Inflammatory macrophage treated with lipopolysaccharide for 1 hour (primary cell): Measurements from ENCODE around the gene BABAM2.
"Not testable (repeated sequence)": the region's sequence is repeated elsewhere in the genome, so short reads cannot be mapped to it uniquely, and the experiment has no call there.

Experiments used
- DNase-seq, 2 donors: peaks; one replicate each; pipeline ENCODE4 v3.0.0-alpha.2; 2020 to 2022

The BABAM2 gene

GRCh38 chr2:27890146-27890923 lies at the start of gene BABAM2, which contains the start of gene RBKS:
Gene BABAM2 (plus strand): TSS chr2:27890729. CDS start chr2:27894557, 3,828 bp downstream.
Gene RBKS (minus strand): TSS chr2:27890387. CDS start chr2:27890345, 42 bp downstream.
- peak; percentile 81 to 87 for DNase-seq

GRCh38 chr2:27842894-27843293 lies 47.6 kb upstream of the BABAM2 start:
- no peak for DNase-seq

- DNase-seq = no peak
These were observed 46.5 kb upstream of the BABAM2 start for GRCh38 chr2:27843992-27844391.

DNA sequence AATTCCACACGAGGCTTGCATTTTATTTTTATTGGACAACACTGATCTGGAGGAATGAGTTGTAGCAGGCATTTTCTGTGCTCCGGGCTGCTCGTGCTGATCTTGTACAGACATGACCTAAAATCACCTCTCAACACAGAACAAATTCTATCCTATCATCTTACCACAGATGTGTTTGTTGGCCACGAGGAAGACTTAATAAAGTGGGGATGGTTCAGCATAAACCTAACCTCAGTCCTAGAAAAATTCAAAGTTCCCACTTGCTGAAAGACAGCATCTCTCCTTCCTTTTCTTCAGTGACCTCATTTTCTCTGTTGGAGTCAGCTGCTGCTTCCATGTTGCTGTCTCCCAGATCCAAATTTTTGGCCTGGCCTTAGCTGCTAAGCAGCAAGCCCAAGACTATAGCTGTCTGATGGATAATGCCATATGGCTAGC lies 45.7 kb upstream of the BABAM2 start:
- no peak for DNase-seq

- no peak for DNase-seq
These were observed 43.2 kb upstream of the BABAM2 start for GRCh38 chr2:27847333-27847732.

GRCh38 chr2:27849558-27850205 lies 40.8 kb upstream of the BABAM2 start:
- no peak for DNase-seq

DNA sequence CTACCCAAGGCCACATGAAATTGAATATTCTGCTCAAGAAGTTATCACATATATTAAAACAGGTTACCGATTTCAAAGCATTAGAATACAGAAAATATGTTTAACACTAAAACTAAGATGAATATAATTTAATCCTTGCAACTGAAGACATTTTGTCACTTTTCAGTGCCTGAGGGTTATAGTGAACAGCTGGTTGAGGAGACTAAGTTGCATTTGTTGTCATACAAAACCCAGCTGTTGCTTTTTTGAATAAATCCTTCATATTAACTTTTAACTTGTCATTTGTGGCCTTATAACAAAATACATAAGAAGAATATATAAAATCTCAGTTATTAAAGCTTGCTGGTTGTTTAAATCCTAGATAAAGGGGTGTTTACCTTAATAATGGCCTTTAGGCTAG lies 37.8 kb upstream of the BABAM2 start:
- DNase-seq = no peak

GRCh38 chr2:27854229-27854862 lies 36.2 kb upstream of the BABAM2 start:
- DNase-seq = peak; percentile 67 to 76

GRCh38 chr2:27855476-27855875 lies 35.1 kb upstream of the BABAM2 start:
- no peak for DNase-seq

DNA sequence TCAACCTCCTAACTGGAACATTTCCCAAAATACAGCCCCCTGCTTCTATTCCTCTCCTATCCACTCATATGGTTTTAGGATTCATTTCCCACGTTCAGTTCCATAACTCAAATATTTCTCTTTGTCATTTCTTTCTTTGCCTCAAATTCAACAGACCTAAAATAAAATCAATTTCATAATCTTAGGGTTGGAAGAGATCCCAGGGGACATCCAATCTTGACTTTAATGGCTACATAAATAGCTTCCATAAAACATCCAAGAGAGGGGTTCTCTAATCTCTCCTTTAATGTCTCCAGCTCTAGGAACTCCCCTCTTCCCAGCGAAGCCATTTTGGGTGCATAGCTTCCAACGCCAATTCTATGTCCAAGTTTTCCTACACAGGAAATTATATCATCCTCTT lies 34.1 kb upstream of the BABAM2 start:
- DNase-seq = no peak

GRCh38 chr2:27856956-27857355 lies 33.6 kb upstream of the BABAM2 start:
- no peak for DNase-seq

DNA sequence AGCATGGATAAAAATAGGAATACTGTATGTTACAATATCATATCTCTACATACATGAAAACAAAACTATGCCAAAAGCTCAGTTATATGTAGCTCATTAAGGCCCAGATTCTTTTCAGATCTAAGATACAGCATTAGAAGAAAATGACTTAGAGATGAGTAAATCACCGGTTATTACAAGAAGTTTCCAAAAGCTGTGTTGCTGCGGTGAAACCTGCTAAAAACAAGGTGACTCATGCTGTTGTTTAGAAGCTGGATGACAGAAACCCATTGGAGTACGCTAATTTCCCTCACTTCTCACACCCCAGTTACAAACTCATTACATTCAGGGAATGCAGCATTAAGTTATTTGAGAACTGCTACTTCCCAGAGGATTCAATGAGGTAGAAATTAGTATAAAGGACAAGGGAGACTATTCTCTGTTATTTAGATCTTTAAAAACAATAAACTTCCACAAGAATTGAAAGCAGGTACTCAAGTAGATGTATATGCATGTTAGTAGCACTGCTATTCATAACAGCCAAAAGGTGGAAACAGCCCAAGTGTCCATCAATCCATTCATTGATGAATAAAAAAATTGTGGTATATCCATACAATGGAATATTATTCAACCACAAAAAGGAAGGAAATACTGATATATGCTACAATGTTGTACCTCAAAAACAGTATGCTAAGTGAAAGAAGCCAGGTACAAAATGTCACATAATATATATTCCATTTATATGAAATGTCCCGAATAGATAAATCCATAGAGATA lies 32.9 kb upstream of the BABAM2 start:
- no peak for DNase-seq

DNA sequence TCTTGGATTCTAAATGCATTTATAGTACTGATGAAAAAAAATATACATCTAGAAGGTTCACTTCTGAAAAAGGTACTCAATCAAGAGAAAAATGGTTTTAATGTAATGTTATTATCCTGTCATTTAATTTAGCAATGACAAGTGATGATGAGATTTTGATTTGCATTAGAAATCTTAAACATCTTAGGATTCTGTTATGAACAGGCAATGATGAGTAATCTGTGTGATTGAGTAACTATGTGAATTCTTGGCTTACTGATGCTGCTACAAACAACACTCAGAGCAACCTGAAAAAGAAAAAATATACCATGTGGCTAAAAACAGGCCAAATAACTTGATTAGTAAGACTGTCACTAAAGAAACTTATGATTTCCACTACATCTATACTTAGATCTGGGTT lies 30.4 kb upstream of the BABAM2 start:
- DNase-seq = peak; percentile 80 to 85

DNA sequence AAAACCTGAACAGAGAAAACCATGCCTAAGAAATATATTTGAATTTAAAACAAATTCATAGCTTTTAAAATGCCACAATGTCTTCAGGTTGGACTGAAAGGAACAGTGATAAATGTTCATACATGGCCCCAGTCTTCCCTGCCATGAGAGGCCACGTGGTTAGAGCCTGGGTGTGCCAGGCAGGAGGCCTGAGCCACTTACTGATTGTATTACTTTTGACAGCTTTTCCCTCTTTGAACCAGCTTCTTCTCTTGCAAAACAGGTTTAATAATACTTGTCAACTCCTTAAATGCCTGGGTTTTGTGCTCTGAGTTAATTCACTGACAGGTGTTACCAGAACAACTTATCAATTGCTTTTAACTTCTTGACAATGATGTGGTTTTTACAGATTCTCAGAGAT lies 27.4 kb upstream of the BABAM2 start:
- no peak for DNase-seq

DNA sequence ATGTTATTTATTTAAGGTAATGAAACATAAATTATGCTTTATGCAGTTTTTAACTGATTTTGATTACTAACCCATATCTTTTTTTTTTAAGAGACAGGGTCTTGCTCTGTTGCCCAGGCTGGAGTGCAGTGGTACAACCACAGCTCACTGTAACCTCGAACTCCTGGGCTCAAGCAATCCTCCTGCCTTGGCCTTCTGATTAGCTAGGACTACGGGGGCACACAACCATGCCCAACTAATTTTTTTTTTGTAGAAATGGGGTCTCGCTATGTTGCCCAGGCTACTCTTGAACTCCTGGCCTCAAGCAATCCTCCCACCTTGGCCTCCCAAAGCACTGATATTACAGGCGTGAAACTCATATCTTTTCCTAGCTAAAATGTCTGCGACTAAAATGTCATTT lies 26.6 kb upstream of the BABAM2 start:
- DNase-seq = not testable (repeated sequence)

GRCh38 chr2:27866237-27866636 lies 24.3 kb upstream of the BABAM2 start:
- no peak for DNase-seq

DNA sequence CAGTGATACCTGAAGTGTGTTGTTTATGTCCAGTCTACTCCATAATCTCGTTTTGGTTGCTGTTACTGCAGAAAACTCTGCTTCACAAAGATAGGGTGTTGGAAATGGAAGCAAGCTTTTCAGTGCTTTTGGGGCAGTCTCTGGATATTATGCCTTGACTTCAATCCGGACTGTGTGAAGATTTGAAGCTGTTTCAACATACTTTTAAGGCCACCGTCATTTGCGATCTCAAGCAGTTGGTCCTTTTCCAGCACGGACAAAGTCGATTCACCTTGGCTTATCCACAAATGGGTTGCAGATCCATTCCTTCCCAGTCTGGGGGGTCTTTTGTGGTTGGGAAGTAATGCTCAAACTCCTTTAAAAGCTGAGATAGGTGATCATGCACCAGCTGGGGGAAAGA lies 20.8 kb upstream of the BABAM2 start:
- DNase-seq = no peak

- no peak for DNase-seq
These were observed 19.8 kb upstream of the BABAM2 start for GRCh38 chr2:27870724-27871123.

DNA sequence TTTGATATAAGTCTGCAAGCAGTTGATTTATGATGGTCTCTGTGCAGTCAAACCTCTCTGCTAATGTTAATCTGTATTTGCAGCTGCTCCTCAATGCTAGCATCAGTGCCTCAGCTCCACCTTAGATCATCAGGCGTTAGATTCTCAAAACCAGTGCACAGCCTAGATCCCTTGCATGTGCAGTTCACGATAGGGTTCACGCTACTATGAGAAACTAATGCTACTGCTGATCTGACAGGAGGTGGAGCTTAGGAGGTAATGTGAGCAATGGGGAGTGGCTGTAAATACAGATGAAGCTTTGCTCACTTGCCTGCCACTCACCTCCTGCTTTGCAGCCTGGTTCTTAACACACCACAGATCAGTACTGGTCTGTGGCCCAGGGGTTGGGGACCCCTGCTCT lies 18.7 kb upstream of the BABAM2 start:
- no peak for DNase-seq

DNA sequence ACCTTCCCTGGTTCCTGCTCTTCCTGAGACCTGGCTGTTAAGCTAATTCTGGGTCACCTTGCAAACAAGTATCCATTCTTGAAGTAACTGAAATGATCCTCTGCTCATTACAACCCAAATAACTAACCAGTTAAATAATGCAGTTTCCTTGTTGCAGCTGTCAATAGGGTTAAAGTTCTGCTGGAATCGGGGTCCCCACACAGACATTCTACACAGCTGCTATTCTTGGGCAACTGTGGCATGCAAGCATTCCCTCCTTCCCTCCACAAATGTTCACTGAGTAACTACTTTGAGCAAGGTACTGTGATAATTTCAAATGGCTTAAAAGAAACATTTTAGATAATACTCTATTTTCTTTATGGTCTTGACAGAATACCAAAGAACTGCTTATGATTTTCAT lies 17.4 kb upstream of the BABAM2 start:
- DNase-seq = no peak

DNA sequence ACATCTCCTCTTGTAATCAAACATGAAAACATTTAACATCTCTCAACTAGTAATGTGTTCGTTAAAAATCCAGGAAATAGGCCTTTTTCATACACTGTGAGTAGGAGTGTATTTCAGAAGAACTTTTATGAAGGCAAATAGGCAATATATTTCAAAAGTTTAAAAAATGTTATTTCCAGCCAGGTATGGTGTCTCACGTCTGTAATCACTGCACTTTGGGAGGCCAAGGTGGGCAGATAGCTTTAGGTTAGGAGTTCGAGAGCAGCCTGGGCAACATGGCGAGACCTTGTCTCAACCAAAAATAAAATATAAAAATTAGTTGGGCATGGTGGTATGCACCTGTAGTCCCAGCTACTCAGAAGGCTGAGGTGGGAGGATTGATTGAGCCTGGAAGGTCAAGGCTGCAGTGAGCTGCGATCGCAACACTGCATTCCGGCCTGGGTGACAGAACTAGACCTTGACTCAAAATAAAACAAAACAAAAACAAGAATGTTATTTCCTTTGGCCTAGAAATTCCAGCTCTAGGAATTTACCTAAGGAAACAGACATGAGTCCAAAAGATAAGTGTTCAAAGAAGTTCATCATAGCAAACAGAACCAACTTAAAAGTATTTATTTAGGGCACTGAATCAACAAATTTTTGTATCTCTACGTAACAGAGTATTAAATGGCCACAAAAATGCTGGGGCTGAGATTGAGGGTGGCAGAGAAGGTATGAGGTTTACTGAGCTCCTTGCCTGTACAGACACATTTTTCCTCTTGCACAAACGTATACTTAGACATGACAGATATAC lies 15.2 kb upstream of the BABAM2 start:
- no peak for DNase-seq

DNA sequence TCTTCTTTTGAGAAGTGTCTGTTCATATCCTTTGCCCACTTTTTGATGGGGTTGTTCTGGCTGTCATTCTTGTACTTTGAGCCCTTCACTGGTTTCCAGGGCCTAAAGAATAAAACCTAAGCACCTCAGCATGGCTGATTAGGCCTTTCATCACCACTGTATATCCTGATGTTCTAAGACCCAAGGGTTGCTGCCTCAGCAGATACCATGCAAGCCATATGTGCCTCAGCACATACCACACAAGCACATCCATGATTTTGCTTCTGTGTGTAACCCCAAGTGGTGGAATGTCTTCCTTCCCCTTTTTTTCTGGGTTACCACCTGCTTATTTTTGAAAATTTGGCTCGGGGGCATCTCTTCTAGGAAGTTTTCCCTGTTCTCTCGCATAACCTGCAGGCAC lies 11.7 kb upstream of the BABAM2 start:
- no peak for DNase-seq
